GM21737 (cell line): Measurements from ENCODE around the gene KRTAP5-6.

Experiments
- ATAC-seq: cut with Tn5 transposase; IDR thresholded peaks from one replicate; pipeline ENCODE4 v1.9.1; 2021; ENCODE audit warnings: mild to moderate bottlenecking, moderate library complexity; ENCODE audit not compliant: unreplicated experiment

The KRTAP5-6 gene, protein sequence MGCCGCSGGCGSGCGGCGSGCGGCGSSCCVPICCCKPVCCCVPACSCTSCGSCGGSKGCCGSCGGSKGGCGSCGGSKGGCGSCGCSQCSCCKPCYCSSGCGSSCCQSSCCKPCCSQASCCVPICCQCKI

DNA sequence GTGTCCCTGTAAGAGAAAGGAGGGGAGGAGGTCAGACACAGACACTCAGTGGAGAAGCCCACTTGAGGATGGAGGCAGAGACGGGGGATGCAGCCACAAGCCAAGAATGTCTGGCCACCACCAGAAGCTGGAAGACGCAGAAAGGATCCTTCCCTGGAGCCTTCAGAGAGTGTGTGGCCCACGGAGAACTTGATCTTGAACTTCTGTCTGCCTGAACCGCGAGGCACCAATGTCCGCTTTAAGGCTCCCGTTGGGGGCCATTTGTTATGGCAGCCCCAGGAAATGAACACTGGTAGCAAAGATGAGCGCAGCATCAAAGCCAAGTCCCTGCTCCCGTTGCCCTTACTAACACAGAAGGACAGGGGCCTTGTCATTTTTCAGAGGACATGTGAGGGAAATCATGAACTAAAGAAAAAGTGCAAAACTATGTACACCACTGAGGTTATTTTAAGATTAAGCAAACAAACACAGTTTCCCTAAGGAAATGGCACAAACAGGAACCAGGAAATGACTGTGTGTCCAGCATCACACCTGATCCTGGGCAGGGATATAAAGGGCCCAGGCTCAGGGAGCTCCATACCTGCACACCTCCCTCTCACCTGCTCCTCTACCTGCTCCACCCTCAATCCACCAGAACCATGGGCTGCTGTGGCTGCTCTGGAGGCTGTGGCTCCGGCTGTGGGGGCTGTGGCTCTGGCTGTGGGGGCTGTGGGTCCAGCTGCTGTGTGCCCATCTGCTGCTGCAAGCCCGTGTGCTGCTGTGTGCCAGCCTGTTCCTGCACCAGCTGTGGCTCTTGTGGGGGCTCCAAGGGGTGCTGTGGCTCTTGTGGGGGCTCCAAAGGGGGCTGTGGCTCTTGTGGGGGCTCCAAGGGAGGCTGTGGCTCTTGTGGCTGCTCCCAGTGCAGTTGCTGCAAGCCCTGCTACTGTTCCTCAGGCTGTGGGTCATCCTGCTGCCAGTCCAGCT lies at the start of gene KRTAP5-6:
KRTAP5-6 (plus strand) TSS at position 588 of the 963 bp plus-strand sequence; CDS start at position 639, 51 bp downstream.
- ATAC-seq, result no peak

DNA sequence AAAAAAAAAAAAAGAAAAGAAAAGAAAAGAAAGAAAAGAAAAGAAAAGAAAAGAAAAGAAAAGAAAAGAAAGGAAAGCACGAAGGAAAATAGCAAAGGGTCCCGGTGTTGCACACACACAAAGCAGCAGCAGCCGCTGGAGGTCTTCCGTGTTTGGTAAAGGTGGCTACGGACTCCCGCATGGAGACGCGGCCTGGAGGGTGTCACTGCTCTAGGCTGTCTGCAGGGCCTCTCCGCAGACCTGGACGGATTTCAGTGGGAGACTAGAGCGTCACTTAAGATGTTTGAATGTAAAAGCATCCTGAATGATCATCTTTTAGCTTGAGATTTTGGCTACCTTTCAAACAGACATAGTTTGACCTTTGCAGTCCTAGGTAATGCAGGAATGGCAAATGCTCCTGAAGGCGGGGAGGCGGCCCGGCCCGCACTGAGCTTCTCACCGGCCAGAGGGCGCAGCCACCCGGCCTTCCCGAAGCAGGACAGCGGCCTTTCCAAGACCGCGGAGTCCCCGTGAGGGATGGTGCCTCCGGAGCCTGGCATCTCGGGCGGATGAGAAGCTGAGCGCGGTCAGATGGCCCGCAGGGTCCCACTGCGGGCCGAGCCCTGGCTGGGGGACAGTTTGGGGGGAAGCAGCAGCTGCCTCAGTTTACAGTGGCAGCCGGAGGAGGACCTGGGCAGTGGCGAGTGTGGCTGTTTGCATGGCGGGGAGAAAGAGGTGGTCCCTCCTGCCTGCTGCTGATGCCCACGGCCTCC lies 48.9 kb upstream of the KRTAP5-6 start:
- ATAC-seq, result no peak

DNA sequence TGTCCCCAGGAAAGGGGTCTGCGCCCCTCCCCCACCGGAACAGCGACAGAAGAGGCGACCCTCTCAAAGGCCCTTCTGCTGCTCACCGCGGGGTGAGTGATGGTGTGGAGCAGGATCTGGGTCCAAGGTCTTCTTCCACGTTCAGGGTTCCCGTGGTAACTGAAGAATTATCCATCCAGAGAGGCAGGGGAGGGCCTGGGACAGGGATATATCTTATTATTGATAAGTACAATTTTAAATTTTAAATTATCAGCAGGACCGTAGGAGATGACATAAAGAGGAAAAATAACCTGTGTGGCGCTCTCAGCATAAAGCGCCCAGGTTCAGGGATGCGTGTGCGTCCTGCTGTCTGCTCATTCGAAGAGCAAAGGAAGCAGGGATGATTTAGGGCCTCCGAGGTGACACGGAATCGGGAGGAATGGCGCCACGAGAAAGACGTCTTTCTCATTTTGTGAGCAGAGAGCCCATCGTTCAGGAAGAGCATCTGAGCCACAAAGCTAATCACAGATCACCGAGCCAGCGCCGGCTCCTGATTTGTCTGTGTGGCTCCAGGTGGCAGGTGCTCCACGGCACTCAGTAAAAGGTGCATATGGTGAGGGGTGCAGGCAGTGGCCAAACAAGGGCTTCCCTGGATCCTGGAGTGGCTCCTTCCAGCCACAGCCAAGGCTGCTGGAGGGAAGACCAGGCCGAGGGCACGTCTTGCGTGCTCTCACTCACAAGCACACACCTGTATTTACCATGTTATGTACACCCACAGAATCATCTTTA lies 48.2 kb upstream of the KRTAP5-6 start:
- ATAC-seq, result no peak

DNA sequence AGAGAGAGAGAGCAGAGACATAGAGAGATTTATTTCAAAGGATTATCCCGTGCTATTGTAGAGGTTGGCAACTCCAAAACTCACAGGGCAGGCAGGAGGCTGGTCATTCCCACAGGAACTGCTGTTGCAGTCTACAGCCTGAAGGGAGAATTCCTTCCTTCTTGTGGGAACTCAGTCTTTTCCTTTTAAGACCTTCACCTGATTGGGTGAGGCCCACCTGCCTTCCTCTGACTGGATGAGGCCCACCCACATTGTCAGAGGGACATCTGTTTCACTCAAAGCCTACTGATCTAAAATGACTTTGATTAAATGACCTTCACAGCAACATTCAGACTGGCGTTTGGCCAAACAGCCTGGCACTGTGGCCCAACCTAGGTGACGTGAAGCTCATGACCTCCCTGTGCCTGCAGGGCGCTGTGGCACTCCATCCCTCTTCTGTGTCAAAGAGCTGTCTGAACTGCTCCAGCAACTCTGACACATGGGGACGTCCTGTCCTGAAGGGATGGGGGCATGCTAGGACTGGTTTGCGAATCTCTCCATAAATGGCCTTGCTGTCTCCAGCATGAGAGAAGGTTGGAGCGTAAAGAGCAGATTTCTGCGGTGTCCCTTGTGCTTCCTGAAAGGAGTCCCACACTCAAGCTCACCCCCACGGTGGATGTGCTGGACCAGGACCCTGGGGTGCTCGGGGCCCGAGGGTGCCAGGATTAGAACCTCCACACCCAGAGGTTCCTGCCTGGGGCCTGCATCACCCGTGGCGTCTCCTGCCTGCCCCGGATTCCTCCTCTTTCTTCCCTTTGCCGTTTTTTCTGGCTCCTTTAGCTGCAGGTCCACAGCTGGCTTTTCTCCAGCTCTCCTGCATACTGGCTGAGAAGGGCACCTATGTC lies 46.7 kb upstream of the KRTAP5-6 start:
- ATAC-seq, result no peak

DNA sequence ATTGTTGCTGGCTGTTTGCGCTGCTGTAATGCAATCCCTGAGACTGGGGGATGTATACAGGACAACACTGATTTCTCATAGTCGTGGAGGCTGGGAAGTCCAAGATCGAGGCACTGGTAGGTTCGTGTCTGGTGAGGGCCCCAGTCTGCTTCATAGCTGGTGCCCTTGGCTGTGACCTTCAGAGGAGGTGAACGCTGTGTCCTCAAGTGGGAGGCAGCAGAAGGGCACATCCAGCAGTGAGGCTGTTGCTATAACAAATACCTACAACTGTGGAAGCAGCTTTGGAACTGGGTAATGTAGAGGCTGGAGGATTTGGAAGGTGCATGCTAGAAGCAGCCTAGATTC lies 46.1 kb upstream of the KRTAP5-6 start:
- no peak for ATAC-seq

DNA sequence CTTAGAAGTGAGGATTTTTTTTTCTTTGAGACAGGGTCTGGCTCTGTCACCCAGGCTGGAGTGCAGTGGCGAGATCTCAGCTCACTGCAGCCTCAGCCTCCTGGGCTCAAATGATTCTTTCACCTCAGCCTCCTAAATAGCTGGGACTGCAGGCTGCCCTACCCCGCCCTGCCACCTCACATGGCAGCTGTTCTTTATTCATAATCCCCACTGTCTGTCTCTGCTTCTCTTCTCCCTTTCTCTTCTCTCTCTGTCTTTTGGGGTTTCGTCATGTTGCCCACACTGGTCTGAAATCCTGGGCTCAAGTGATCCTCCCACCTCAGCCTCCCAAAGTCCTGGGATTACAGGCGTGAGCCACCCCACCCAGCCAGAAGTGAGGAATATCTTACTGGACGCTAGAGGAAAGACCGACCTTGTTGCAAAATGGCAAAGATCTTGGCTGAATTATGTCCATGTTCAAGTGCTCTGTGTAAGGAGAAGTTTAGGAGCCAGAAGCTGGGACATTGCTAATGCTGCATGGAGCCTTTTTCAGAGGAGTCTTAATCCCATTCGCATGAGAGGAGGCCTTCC lies 45.5 kb upstream of the KRTAP5-6 start:
- no peak for ATAC-seq

DNA sequence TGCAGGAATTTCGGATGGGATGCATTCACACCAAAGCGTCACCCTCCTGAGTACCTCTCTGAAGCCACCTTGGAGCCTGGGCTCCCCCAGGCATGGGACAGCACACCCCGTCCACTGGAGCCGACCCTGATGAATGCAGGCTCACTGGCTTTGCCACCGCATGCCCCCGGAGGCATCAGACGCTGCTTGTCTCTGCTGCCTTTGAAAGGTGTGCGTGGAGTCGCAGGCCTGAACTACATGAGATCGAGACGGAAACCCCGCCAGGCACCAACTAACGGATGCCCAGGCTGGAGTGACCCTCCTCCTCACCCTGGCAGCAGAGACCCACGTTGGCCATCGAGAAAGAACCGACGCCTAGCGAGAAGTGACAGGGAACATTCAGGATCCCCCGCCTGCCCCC lies 45.0 kb upstream of the KRTAP5-6 start:
- no peak for ATAC-seq

DNA sequence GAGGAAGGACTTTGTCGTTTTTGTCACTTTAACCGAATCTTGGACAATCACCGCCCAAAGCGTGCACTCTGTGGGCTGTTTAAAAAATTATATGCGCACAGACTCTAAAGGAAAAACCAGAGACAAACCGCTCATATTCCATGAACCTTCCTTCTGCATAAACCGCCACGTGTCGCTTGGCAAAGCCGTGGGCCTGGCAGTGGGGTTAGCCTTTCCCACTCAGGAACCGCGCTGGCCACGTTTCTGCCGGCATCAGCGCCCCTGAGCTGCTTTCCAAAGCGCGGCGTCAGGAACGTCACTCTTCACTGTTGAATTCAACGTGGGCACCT lies 44.6 kb upstream of the KRTAP5-6 start:
- ATAC-seq, result no peak

DNA sequence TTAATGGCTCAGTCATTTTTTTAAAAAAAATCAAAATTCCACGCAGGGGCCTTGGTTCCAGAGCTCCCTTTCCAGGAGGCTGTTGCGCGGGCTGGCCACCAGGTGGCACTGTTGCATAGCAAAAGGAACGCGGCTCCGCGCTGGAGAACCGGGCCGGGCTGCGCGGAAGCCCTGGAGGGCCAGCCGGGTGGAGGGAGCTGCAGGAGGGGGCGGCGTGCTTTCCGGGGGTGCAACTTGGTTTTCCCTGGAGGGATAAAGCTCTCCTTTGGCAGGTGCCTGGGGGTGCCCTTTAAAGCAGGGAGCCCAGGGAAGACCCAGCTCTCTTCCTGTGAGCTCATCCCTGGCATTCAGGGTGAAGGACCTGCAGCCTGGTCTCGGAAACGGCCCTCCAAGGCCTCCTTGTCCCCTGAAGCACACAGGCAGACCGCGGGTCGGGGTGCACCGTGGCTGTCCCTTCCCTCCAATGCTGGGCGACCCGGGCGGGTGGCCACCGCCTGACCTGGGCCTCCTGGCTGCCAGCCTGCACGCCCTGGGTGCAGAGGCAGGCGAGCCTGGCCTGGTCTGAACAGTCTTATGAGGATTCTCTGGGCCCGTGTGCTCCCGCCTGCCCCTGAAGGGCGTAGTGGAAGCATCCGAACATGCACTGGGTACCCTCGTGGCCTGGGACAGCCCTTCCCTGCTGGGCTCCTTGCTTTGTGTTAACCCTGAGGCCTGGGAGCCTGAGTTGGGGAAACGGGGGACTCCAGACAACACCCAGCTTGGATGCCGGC lies 44.0 kb upstream of the KRTAP5-6 start:
- ATAC-seq, result no peak

DNA sequence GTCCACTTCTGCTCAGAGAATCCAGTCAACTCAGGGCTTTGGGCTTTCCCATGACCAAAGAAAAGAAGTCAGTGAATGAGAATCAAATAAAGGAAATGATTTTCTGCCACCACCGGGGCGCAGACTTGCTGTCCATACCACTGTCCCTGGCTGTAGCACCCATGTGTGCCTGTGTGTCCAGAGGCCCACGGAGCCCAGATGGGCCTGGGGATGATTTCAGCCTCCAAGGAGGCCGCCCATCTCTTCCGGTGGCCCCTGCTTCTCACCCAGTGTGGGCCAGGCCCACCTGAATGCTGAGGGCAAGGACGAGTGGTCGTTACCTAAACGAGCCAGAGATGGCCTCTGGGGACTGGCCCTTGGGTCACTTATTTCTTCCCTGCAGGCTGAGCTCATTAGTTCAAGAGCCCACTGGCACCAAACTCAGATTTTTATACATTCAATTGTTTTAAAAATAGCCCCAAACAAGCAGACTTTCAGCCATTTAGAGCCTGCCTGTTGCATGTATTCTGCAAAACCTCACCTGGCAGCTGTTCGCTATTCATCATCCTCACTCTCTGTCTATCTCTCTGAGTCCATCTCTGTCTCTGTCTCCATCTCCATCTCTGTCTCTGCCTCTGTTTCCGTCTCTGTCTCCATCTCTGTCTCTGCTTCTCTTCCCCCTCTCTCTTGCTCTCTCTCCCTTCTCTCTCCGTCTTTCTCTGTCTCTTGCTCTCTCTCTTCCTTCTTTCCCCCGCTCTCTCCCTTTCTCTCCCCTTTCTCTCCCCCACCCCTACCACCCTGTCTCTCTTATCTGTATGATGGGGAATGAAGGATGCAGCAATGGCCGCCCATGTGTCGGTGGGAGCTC lies 43.2 kb upstream of the KRTAP5-6 start:
- no peak for ATAC-seq

DNA sequence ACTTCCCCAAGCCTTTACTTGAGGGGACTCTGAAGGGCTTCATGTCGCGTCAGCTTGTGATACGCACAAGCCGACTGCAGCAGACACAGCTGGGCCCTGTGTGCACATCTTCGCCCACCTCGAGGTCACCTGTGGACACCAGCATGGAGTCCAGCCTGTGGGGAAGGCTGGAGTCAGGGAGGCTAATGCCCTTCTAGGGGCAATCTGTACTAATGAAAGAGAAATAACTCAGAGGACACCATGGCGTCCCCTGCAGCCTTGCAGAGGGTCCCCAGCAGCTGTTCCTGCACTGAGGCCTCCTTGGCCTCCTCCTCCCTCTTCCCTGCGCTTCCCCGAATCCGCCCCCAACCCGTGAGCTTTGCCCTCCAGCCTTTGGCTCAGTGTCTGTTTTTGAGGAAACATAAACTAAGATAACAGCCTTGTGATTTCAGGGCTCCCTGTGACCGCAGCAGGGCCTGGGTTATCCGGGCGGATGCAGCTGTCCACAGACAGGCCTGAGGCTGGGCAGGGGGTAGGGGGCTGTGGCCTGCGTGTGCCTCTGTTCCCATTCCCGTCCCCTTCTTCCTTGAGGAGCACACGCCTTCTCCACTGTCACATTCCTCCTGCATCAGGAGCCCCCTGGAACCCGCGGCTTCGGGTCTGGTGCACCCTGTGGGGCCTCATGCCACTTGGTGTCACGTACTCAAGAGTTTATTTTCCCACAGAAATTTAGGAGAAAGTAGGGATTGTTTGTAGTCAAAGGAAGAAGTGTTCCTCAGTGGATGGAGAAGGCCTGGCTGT lies 42.4 kb upstream of the KRTAP5-6 start:
- ATAC-seq, result no peak

DNA sequence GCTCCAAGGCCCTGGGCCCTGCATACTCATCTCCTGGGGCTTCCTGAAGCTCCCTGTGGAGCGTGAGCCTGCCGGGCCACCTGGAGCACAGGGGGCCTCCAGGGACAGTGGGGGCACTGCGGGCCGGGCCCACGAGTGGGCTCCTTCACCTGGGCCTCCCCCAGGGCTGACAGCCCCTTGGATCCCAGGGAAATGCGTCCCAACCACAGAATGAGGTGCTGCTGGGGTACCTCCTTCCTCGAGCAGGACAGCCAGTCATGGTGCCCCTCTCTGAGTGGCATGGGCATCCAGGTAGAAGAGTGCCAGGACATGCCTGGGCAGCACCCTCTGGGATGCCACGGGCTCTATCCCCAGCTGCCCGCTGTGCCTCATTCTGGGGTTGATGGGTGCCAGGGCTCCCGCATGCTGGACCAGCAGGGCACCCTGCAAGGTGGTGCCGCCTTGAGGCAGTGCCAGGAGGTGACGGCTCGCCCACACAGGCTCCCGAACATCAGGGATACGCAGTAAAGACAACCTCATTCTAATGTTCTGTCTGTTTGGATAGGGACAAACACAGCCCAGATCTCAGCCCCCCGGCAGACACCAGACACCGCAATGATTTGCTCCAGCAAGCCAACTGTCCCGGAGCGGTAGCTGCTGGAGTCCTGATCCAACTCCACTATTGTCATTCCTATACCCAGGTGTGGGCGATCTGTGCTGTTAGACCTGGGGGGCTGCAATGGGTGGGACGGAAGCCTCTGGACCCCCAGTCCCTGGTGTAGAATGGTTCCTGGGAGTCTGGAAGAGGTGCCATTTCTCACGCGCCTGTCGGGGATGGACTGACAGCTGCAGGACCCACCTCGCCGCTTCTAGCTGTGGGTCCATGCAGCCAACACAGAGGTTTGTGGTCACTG lies 41.6 kb upstream of the KRTAP5-6 start:
- ATAC-seq, result no peak

DNA sequence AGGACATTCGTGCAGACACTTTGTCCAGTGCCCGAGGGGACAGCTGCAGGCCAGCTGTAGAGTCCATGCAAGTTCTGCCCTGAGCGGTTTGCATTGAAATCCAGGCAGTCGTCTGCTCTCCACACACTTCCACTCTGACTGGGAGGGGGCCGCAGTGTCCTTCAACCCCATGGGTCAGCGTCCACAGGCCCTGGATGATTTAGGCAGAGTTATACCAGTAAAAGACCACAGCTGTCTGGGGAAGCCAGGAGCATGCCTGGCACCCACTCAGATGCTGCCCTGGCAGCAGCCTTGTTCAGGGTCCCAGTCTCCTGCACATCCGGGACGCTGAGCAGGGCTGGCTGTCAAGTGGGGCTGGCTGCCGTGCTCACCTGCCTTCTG lies 40.9 kb upstream of the KRTAP5-6 start:
- ATAC-seq, result no peak

DNA sequence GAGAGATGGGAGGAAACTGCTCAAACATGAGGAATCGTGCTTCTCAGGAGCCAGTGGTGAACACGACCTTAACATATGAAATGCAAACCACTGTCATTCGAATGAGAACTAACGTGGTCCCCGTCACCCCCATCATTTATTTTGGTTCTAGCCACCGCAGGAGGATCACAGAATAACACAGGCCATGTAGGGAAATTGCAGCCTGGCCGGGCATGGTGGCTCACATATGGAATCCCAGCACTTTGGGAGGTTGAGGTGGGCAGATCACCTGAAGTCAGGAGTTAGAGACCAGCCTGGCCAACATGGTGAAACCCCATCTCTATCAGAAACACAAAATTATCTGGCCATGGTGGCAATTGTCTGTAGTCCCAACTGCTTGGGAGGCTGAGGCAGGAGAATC lies 40.3 kb upstream of the KRTAP5-6 start:
- no peak for ATAC-seq

DNA sequence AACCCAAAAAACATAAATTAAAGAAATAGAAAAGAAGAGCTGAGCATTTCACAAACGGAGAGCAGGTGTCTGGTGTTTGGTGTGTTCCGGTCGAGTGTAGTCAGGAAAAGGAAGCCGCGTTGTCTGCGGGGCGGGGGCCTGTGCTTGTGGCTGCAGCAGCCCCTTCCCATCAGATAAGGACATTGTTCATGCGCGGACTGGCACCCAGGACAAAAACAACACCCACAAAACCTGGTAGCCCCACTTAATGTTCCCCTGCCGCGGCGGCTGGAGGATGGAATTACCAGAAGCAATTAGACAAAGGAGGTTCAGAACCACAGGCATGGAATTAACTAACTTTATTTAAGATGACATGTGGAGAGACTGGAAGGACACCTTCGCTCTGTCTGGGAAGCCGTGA lies 37.5 kb upstream of the KRTAP5-6 start:
- no peak for ATAC-seq

DNA sequence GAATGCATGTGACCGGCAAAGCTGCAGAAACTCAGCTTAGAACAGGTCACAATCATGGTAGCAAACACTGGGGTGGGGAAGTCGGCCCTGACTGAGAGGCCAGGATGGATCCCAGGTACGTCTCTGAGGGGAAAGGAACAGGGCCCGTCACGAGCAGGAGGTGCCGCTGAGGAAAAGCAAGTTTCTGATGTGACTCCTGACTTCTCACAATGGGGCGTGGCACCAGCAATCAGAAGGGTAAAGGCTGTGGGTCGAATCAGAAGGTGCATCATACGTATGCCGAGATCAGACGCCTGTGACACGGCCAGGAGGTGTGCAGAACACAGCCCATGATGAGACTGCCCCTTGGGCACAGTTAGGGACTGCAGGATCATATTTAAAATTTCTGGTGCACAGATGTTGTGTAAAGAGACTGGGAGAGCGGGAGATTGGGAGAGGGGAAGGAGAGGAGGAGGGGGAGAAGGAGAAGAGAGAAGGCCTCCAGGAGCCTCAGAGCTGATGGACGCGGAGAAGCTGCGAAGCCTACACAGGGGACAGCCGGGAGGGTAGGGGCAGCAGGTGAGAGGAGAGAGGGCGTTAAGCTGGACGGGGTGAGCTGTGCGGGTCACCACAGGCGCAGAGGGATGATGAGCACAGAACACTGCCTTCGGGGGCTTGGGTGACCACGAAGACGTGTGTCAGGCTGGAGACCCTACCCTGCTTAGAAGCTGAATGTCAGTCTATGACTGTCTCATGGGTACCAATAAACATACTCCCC lies 36.7 kb upstream of the KRTAP5-6 start:
- no peak for ATAC-seq
